ENCODE data around the gene TMEM181. TPM values are rescaled to one million over a fixed set of nuclear protein-coding genes. Genes with fewer than 3 reads are reported as not detected.
A peak's percentile ranks its signal among the peaks of the same experiment; 100 is the strongest.
"Not testable (repeated sequence)": the region's sequence is repeated elsewhere in the genome, so short reads cannot be mapped to it uniquely, and the experiment has no call there.

Gene TMEM181
- polyA plus RNA-seq, 5 donors, result 26.1 to 36.8 (median 30.5) TPM

DNA sequence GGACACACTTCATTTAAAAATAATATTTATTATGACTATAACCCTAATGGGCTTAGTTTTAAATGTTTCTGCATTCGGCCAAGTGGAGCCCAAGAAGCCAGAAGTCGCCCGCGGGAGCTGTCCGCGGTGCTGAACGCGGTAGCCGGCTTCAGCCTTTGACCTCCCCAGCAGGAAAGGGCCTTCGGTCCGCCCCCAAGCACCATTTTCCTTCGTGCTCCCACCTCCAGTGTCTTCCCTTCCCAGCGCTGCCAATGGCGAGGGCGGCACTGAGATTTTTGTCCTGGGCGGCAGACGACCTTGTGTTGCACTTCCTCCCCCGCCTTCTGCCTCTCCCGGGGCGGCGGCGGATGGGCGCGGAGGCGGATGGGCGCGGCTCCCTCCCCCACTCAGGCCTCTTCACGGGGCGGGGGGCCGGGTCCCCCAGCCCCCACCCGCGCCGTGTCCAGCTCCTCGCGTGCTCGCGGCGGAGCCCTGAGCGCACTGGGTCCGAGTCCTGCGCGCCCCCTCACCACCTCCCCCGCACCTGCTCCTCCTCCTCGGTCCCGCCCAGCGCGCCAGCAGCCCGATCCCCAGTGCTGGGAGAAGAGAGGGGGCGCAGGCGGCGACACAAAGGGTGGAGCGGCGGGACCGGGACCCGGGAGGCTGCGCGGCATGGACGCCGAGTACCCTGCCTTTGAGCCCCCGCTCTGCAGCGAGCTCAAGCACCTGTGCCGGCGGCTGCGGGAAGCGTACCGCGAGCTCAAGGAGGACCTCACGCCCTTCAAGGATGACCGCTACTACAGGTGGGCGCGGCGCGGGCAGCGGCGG is 23.6 kb upstream of the TMEM181 start:
- DNase-seq, result peak; percentile 75 to 78

DNA sequence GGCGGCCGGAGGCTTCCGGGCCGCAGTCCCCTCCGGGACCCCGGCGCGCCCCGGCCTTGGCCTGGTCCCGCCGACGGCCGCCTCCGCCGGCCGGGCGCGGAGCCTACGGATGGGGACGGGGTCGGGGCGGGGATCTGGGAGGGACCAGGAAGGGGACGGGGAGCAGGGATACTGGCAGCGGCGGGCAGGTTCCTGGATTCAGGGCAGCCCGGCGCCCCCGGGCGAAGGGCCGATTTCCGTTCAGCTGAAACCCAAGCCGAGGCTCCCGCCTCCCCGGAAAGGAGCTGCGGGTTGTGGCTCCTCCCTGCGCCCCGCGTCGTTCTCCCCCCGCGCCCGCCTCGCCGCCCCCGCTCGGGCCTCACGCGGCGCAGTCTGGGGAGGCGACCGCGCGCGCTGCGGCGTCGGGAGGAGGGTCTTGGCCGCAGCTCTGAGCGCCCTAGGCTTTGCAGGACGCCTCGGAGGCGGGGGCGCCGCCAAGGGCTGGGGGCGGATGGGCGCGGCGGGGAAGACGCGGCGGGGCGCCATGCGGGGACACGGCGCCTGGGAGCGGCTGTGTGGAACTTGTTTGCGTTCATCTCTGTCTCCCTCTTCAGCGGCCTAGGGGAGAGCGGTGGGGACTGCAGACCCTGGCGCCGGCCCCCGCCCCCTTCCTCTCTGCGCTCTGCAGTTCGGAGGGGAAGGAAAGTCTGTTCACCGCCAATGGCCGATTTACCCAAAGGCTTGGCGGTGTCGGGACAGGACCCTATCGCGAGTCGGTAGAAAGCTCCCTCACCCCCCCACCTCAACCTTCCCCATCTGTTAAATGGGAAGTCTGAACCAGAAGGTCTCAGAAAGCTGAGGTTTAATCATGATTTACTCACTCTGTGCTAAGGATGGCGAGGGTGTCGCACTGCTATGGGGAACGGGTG is 22.7 kb upstream of the TMEM181 start:
- peak in 1 of 2 donors; percentile 19 for DNase-seq

DNA sequence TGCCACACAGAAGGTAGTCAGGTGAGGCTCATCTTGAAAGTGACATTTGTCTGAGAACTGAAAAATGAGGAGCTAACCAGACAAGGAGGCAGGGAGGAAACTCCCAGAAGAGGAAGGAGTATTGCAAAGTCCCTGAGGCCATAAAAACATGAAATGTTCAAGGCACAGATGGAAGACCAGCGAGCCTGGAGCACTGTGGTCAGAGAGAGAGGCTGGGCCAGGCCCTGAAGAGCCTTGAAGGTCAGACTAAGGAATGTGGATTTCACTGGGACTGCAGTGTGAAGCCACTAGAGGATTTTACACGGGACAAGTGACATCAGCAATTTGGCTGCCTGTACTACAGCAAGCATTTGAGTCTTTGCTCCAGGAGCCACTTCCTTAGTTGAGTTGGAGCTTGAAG is 21.1 kb upstream of the TMEM181 start:
- no peak for DNase-seq

DNA sequence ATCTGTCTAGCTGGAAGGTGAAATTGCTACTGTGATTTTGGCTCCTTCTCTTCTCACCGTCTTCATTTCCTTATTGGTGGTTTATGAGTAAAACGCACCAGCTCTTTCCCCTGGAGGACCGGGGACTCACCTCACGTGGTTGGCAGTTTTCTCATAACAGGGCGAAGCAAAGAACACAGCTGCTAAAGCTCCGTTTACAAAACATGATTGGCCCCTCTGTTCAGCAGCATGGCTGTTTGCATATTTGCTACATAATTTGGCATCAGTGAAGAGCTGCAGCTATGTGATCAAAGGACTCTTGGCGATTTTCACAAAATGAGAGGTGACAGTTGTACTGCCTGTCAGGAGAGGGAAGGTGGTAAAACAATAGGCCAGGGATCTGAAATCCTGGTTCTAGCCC is 20.5 kb upstream of the TMEM181 start:
- peak; percentile 20 to 45 for DNase-seq

DNA sequence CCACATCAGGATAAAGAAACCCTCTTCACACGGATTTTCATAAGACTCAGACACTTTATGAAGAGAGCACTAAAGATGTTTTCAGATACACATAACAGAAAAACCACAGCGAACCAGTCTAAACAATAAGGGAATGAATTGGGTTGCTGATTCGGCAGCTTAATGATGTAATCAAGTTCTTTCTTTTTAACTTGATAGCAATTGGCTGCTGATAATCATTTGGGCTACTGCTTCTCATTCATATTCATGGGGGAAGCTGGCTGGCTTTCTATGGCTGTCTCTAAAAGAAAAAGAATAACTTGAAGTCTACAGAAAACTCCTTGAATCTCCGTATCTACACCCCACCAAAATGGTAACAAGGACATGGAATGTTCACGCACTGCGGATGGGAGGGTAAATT is 20.0 kb upstream of the TMEM181 start:
- DNase-seq, result no peak

DNA sequence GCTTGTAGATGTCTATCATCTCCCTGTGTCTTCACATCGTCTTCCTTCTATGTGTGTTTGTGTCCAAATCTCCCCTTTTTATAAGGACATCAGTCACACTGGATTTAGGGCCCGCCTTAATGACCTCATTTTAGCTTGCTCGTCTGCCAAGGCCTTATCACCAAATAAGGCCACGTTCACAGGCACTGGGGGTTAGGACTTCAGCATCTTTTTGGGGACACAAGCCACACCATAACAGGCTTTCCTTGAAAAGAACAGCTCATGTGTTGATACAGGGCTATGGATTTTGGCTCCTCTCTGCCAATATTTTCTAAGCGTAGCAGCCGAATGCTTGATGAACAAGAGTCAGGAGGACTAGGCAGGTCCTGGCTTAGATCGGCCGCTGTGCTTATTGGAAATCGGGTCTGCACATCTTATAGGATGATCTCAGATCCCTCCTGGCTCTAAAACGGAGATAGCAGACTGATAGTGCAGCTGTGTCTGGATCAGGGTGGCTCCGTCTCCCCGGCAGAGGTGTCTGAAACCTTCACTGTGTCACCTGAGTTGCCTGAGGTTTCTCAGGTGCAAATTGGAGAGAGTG is 16.2 kb upstream of the TMEM181 start:
- DNase-seq, result no peak

DNA sequence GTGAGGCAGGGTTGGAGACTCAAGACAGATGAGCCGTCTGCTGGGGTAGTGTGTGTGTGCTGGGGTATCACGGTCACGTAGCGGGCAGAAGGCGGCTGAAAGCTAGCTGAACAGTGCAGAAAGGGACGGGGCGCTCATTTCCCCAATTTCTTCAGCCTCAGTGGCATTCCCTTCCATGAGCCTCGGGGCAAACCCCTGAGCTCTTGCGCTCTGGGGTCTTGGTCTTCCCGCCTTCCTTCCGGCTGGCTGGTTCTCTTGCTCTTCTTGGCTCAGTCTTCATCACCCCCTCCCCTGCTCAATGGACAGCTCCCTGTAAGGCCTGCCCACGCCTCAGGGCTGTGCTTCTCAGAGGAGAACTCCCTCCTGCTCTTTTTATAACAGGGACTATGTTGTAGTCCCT is 15.5 kb upstream of the TMEM181 start:
- no peak for DNase-seq

DNA sequence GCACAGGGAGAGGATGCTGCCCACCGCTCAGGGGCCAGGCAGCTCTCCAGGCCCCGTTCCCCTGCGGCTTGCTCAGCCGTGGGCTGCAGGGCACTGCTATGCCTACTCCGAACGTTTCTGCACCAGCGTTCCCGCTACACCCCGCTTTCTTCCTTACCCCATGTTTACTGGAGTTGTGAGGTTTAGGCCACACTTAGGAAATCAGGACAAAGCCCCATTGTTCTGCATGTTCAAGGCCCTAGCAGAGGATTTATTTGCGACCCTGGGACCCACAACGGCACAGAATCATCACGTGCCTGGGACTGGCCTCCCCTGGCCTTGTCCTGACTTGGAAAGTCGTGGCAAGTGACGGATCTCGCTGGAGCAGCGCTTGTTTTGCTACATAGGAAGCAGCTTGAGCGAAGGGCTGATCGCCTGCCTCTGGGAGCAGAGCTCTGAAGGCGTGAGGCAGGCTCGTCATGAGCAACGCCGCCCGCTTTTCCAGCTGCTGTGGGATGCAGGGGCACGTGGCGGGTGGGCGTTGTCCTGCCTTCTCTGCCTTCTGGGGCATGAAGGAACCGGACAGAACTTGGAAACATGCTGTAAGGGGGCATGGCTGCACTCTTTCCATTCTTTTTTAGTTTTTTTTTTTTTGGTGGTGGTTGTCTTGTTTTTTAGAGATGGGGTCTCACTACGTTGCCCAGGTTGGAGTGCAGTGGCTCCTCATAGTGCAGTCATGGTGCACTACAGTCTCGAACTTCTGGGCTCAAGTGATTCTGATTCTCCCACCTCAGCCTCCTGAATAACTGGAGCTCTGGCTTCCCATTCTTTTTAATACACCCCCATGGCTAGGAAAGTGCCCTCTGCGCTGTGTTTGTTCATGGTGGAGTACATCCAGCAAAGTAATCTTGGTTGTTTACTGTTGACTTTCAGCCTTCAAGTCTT is 14.6 kb upstream of the TMEM181 start:
- DNase-seq, result no peak

DNA sequence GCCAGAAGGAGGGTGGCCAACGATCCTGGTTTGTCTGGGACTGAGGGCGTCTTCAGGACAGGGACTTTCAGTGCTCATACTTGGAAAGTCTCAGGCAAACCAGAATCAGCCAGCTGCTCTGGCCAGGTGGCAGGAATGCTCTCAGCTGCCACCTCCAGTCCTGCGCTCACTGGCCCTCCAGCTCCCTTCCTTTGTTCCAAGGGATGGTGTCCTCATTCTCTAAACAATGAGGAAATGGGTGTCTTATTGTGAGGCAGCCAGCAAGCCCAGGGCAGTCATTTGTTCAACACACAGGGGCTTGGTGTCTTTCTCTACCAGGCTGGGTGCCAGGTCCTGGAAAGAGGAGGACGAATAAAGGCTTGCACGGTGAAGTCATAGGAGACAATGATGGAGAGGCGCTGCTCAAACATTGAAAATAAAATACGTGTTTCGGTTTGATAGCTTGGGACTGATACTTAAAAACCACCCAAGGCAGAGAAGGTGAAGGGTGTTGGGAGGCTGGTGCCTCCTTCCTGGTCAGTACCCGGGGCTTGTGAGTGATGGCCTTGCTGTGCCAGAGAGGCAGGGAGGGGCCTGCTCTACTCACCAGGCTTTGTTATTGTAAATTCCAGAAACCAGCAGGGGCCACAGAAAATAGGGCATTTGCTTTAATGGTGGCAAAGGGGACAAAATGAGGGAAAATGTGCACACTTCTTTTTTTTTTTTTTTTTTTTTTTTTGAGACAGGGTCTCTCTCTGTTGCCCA is 11.3 kb upstream of the TMEM181 start:
- DNase-seq, result no peak

DNA sequence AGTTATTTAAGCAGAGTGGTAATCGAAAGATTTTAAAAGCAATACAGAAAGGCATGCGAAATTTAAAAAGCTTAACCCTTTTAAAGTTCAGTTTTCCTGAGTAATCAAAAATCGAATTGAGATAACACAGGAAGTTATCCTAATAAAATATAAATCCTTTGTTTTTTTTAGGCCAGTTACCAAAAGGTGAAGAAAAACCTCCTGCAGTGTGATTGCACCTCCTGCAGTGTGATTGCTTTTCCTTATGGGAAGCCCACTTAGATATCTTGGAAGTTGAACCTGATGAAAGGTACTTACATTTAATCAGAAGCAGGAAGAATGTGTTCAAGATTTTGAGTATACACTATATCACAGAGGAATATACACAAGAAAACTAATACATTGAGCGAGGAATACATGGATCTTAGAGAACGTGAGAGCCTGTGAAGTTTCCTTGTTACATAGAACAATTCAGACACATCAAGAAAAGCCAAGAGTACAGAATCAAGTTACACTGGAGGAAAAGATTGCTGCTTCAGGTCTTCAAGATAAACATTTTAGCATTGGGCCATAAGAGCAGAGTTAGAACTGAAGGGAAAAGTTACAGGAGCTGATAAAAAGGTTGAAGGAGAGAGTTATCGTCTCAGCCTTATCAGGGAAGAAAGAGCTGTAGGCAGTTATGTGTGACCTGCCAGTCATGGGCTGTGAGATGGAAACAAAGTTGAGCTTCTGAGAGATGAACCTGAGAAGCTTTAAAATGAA is 7.7 kb upstream of the TMEM181 start:
- DNase-seq, result no peak

DNA sequence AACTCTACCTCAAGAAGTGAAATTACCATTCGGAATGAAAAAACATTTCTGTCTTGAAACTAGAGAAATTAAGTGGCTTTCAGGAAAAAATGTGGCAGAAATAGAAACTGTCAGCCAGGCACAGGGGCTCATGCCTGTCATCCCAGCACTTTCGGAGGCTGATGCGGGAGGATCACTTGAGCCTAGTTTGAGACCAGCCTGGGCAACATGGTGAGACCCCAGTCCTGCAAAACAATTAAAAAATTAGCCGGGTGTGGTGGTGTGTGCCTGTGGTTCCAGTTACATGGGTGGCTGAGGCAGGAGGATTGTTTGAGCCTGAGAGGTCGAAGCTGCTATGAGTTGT is 7.1 kb upstream of the TMEM181 start:
- no peak for DNase-seq

DNA sequence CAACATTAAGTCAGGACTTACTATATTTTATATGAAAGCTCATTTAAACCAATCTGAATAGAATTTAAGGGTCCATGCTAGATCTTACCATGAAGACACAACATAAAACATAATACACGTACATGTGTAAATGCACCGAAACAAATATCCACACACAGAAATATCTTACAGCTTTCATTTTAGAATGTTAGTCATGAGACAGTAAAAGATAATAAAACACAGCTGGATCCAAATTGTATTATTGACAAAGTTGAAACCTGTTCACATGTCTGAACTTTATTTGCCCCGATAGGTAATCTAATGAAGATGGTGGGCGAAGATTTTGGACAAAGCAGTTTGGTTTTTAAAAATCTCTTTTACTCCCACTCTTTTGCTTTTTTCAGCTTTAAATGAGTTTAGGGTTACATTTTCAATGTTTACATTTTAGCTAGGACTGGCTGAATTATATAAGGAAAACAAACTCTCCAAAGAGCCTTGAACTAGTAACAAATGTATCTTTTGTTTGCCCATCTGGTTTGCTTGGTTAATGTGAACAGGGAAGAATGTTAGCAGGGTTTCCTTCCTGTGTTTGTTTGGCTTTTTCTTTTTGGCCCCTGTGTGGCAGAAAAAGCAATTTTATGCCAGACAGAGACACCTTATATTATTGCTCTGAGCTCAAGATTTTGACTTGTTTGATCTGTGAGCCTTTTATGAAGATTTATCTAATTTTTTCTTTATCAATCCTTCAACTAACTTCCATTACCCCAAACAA is 5.1 kb upstream of the TMEM181 start:
- DNase-seq, result no peak

DNA sequence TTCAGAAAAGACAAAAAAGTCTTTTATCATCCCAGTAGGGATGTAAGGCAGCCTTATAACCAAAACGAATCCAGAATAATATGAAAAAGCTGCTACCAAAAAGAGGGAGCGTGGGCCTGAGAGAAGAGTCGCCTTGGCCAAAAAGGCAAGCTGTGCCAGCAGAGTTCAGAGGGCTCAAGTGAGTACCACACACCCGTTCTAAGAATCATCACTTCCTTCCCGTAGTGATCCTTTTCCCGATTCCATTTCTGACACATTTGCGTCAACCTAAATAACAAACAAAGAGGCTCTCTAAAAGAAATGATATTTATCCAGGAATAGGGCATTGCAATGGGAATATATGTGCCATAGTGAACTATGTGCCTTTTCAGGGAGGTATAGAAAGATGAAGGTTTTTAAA is 3.8 kb upstream of the TMEM181 start:
- no peak for DNase-seq

DNA sequence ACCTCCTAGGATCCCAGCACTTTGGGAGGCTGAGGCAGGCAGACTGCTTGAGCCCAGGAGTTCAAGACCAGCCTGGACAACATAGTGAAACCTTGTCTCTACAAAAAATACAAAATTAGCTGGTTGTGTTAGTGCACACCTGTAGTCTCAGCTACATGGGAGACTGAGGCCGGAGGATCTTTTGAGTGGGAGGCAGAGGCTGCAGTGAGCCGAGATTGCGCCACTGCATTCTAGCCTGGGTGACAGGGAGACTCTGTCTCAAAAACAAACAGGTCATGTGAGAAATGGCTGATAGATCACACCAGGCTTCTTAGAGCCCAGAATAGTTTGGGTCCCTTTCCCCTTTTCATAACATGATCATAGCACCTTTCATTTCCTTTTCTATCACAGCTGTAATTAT is 2.8 kb upstream of the TMEM181 start:
- not testable (repeated sequence) for DNase-seq

DNA sequence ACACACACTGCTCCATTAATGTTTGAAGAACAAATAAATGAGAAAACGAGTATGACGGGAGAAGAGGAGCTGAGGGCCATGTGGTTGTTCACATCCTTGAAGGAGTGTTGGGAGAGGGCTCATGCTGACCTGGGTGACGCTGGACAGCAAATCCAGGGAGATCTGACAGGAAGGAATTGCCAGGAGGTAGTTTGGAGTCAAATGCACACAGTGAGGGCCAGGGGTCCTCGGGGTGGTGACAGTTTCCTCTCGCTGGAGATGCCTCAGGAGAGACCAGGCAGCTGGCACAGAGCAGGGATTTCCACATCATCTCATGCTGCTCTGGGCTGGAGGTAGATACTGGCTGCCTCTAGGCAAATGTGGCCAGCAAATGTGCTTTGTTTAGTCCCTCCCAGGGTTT is 2.0 kb upstream of the TMEM181 start:
- no peak for DNase-seq

DNA sequence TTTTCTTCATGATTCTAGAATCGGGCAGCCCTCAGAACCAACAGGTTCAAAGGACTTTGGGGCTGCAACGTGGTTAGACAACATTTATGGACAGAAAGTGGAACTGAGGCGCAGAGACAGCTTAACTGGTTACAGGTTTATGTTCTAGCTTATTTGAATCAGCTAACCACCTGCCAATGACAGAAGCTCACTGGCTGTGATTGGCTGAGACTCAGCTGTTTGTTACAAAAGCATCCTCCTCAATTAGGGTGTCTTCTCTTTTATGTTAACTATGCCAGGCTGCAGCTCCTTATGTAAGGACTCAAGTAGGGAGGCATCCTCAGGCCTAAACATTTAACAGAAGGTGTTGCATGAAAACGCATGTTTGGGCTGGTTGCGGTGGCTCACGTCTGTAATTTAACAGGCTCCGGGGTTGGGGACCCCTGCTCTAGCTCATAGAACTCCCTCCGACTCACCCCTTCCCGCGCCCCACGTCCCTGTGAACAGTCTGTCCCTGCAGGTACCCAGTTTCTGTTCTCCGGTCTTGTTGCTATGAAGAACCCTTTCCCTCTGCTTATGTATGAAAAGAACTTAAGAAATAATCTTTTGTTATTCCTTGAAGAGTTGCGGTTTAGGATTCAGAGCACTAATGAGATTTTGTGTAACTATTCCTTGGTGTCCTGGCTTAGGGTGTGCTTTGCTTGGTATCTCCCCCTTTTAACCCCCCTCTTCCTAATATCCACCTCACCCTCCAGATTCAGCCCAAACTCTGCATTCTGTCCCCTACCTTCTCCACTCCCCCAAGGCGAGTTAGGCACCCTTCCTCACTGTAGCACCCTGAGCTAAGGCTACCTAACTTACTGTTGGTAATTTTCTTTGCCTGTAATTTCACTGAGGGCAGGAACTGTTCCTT is 1.2 kb upstream of the TMEM181 start:
- no peak for DNase-seq

DNA sequence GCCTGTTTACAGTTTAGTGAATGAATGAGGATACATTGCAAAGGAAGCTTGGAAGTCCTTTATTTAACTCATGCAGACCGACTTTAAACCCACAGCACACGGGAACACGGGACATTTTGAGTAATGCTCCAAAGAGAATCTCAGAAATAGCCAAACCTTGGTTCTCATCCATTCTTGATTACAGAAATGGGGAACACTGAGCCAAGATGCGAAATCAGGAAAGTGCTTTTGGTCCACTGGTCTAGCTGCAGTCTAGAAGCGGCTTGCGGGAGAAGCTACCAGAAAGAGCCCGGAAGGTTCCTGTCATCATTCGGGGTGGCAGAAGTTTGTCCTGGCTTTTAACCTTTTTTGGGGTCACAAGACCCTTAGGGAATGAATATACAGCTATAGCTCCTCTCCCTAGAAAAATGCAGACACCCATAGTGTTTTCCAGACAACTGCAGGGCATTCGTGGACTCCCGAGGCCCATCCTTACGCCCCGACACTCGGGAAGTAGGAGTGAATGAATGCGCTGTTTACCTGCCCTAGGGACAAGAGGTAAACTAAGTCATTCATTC is 475 bp upstream of the TMEM181 start:
- no peak for DNase-seq

DNA sequence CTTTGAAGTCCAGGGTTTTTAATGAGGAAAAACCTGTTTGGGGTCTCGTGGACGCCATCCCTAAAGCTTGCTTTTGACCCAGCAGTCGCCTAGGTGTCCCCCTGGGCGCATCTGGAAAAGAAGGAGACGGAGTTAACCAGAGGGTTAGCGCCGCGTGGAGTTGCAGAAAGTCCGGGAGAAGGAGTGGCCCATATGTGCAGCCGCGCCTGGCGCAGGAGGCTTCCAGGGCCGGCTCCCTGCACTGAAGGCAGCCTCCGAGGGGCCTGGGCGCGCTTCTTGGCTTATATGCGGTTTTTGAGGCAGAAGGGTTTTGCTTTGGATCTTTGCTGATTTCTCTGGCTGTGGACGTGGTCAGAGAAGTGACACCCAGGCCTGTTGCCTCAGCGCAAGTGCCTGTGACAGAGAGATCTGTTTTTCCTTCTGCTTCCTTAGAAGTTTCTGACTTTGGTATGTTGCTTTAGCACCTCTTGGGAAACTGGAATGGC is 987 bp downstream of the TMEM181 start:
- DNase-seq, result no peak
